Smooth muscle cell (in vitro differentiated cells): Measurements from ENCODE around the gene ZNF90. TPM values are rescaled to one million over a fixed set of nuclear protein-coding genes. Genes with fewer than 3 reads are reported as not detected.
"Not testable (repeated sequence)": the region's sequence is repeated elsewhere in the genome, so short reads cannot be mapped to it uniquely, and the experiment has no call there.

Experiments
- DNase-seq: peaks from one replicate; lab custom pipeline; 2025; ENCODE audit not compliant: unreplicated experiment; lab: John Stamatoyannopoulos, UW
- H2AFZ ChIP-seq: fragments of 200-600 bp; sonication (generic); 2 replicates; pipeline ENCODE4 v1.6.0; 2016; ENCODE audit warnings: antibody characterized with exemption, low read depth, mild to moderate bottlenecking
- H3F3A ChIP-seq: fragments of 200-600 bp; sonication (generic); 2 replicates; pipeline ENCODE4 v1.6.0; 2017; ENCODE audit warnings: antibody characterized with exemption, low read depth
- H3K27ac ChIP-seq: fragments of 200-600 bp; sonication (generic); 2 replicates; pipeline ENCODE4 v1.5.1; 2016; ENCODE audit warnings: low read depth, mild to moderate bottlenecking
- H3K27me3 ChIP-seq: fragments of 200-600 bp; sonication (generic); 2 replicates; pipeline ENCODE4 v1.6.1; 2016; ENCODE audit warnings: low read depth, mild to moderate bottlenecking
- H3K36me3 ChIP-seq: fragments of 200-600 bp; sonication (generic); 2 replicates; pipeline ENCODE4 v1.5.1; 2016; ENCODE audit warnings: low read depth
- H3K4me1 ChIP-seq: fragments of 200-600 bp; sonication (generic); 2 replicates; pipeline ENCODE4 v1.5.1; 2016; ENCODE audit warnings: low read depth
- H3K4me2 ChIP-seq: fragments of 200-600 bp; sonication (generic); 2 replicates; pipeline ENCODE4 v1.6.0; 2016; ENCODE audit warnings: mild to moderate bottlenecking
- H3K4me3 ChIP-seq: fragments of 200-600 bp; sonication (generic); 2 replicates; pipeline ENCODE4 v1.5.1; 2016; ENCODE audit warnings: mild to moderate bottlenecking
- H3K79me2 ChIP-seq: fragments of 200-600 bp; sonication (generic); 2 replicates; pipeline ENCODE4 v1.6.0; 2016; ENCODE audit warnings: low read depth, mild to moderate bottlenecking
- H3K9ac ChIP-seq: fragments of 200-600 bp; sonication (generic); 2 replicates; pipeline ENCODE4 v1.6.0; 2016; ENCODE audit warnings: low read depth
- H3K9me3 ChIP-seq: fragments of 200-600 bp; sonication (generic); replicated peaks from 2 replicates; pipeline ENCODE4 v1.5.1; 2016; ENCODE audit warnings: low read depth
- H4K20me1 ChIP-seq: fragments of 200-600 bp; sonication (generic); 2 replicates; pipeline ENCODE4 v1.6.0; 2016; ENCODE audit warnings: low read depth
- CTCF ChIP-seq: fragments of 200-600 bp; sonication (generic); IDR thresholded peaks from 2 replicates; pipeline ENCODE4 v1.5.1; 2017; ENCODE audit warnings: borderline replicate concordance, mild to moderate bottlenecking, antibody characterized with exemption; ENCODE audit not compliant: insufficient read depth, poor library complexity, severe bottlenecking
- WGBS: methylation state at CpG from one replicate; pipeline ENCODE4 v1.1.7; 2016; ENCODE audit warnings: low lambda C conversion rate; 5-methylcytosine and 5-hydroxymethylcytosine counted together
- polyA plus RNA-seq: library from polyadenylated mRNA; unstranded; fragments of >200 nt; fragmentation: Nextera tagmentation; extraction: Ambion mirVana; gene quantifications from 2 replicates; pipeline ENCODE4 v1.2.1, GENCODE V29; 2016
- total RNA-seq: library from RNA; depleted of rRNA; stranded (reverse); fragments of >200 nt; gene quantifications from 2 replicates; pipeline ENCODE4 v1.2.3, GENCODE V29; 2014

ZNF90 gene
- total and polyA plus RNA-seq, 2 experiments from 2014 or later = 3.4 to 5.3 TPM

GRCh38 chr19:20124879-20125278 is 47.1 kb downstream of the ZNF90 start:
- Histone ChIP-seq H3F3A (no peaks in the 10 kb centered on the region), H3K9me3 (peaks cover 52% of the 10 kb centered on the region), H3K79me2 (no peaks in the 10 kb centered on the region), H3K27ac (no peak overlapping the region), H3K4me3 (no peak overlapping the region), H4K20me1 (no peaks in the 10 kb centered on the region), H3K4me2 (no peak overlapping the region), H3K4me1 (no peaks in the 10 kb centered on the region), H3K27me3 (no peaks in the 10 kb centered on the region), H3K9ac (no peak overlapping the region), H2AFZ (no peak overlapping the region), H3K36me3 (peaks cover 12% of the 10 kb centered on the region)
- no peak for DNase-seq
- WGBS = 98% methylated on average over 23 of the region's 23 CpGs
- TF ChIP-seq CTCF = no peak

- DNase-seq, H3K27me3 ChIP-seq, H3K36me3 ChIP-seq, H3F3A ChIP-seq, H3K27ac ChIP-seq, H3K9me3 ChIP-seq, H4K20me1 ChIP-seq, H2AFZ ChIP-seq, H3K9ac ChIP-seq, H3K4me2 ChIP-seq, H3K4me3 ChIP-seq, H3K4me1 ChIP-seq, H3K79me2 ChIP-seq: not testable (repeated sequence)
- WGBS = 90% methylated on average over 2 of the region's 2 CpGs
Observed at GRCh38 chr19:20132933-20133332, 55.1 kb downstream of the ZNF90 start.

GRCh38 chr19:20137714-20138113 is 59.9 kb downstream of the ZNF90 start:
- not testable (repeated sequence) for H3K36me3 ChIP-seq, H3K9ac ChIP-seq, H3K4me3 ChIP-seq, H3K9me3 ChIP-seq, H2AFZ ChIP-seq, H3K27ac ChIP-seq, H3K27me3 ChIP-seq, H3F3A ChIP-seq, DNase-seq, H3K4me1 ChIP-seq, H3K4me2 ChIP-seq, H4K20me1 ChIP-seq, H3K79me2 ChIP-seq
- 95% methylated on average over 18 of the region's 29 CpGs for WGBS

- H4K20me1 ChIP-seq = no peaks in the 10 kb centered on the region
- no peaks in the 10 kb centered on the region for H3K79me2 ChIP-seq
- no peaks in the 10 kb centered on the region for H3K9me3 ChIP-seq
- no peak overlapping the region for H3K27ac ChIP-seq
- no peak overlapping the region for H3K4me2 ChIP-seq
- no peaks in the 10 kb centered on the region for H3K27me3 ChIP-seq
- H2AFZ ChIP-seq = no peak overlapping the region
- no peaks in the 10 kb centered on the region for H3F3A ChIP-seq
- no peak overlapping the region for H3K4me3 ChIP-seq
- H3K36me3 ChIP-seq = no peaks in the 10 kb centered on the region
- no peak for TF ChIP-seq CTCF
- H3K4me1 ChIP-seq = peaks cover 5% of the 10 kb centered on the region
- H3K9ac ChIP-seq = no peak overlapping the region
- no peak for DNase-seq
- WGBS = 83% methylated on average over 11 of the region's 12 CpGs
Observed at GRCh38 chr19:20151617-20152145, 73.9 kb downstream of the ZNF90 start.

GRCh38 chr19:20152506-20152905 is 74.7 kb downstream of the ZNF90 start:
- not testable (repeated sequence) for H3K9ac ChIP-seq, H3K27me3 ChIP-seq, H2AFZ ChIP-seq, H3K4me3 ChIP-seq, H3K4me2 ChIP-seq, DNase-seq, H3K4me1 ChIP-seq, H3K79me2 ChIP-seq, H3K36me3 ChIP-seq, H4K20me1 ChIP-seq, H3K9me3 ChIP-seq, H3F3A ChIP-seq
- peak overlapping the region; percentile 44 for H3K27ac ChIP-seq
- 78% methylated on average over 13 of the region's 15 CpGs for WGBS
